NCI-H1436 (cell line): ENCODE measurements around the gene RPS25.
A peak's percentile ranks its signal among the peaks of the same experiment; 100 is the strongest.
"Not testable (repeated sequence)": the region's sequence is repeated elsewhere in the genome, so short reads cannot be mapped to it uniquely, and the experiment has no call there.

Source experiments
- DNase-seq: peaks from one replicate; lab custom pipeline; 2025; lab: John Stamatoyannopoulos, UW

The RPS25 gene

DNA sequence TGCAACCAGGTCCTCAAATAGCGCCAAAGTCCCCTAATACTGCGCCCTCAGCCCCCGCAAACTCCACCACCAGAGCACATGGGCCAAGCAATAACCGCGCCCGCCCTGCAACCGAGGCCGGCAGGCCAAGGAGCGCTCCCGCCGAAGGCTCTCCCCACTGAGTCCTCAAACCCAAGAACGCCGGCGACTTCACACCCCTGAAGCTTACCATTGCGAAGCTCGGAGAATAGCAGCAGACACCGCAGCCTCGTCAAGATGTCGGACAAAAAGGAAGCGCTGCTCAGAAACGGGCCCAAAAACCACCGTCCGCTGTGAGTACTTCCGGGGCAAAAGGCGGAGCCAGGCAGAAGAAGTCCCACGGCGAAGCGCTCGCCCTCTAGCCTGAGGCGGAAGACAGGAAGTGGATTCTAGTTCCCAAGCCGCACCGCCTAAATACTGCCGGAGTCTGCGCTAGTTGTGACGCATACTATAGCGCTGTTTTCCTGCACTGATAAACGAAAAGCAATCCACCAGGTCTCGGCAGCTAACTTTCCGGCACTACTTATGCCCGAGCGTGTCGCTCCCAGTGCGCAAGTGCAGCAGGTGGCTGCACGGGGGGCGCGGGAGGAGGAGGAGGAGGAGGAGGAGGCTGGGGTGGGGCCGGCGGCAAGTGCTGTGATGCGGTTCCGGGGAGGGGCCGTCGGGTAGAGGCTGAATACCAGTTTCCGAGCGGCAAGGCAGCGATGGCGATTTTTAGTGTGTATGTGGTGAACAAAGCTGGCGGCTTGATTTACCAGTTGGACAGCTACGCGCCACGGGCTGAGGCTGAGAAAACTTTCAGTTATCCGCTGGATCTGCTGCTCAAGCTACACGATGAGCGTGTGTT is at the start of gene RPS25, which contains the start of gene TRAPPC4:
TSS of gene RPS25 (minus strand) at position 270 of the 865 bp plus-strand sequence. CDS start at position 211, 59 bp downstream.
TSS of gene TRAPPC4 (plus strand) at position 693 of the 865 bp plus-strand sequence. CDS start at position 723, 30 bp downstream.
- peak; percentile 93 for DNase-seq

DNA sequence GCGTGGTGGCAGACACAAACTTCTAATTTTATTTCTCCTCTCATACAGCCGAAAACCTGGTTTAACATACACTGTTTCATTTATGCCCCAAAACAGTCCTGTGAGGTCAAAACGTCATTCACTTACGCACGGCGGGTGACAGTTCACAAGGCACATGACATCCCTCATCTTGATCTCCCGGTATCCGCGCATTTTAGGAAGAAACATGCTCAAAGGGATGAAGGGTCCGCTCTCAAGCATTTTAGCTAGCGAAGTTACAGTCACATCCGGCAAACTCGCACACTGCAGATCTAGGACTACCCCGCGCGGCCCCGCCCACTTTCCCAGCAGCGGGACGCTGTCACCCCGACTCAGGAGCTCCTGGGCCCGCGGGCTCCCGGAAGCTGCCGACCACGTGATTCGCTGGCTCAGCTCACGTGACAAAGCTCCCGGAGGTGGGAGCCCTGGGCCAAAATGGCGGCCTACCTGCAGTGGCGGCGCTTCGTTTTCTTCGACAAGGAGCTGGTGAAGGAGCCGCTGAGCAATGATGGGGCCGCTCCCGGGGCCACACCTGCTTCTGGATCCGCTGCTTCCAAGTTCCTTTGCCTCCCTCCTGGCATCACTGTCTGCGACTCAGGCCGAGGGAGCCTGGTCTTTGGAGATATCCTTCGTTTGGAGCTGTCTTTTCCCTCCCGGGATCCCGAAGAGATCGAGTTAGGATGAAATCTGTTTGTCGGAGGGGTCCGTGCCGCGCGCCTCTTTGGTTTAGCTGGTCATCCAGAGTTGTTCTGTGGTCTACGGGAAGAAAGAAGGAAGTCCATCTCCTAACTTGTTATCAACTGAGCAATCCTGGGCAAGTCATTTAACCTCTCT is 49.5 kb upstream of the RPS25 start, which contains the start of gene VPS11:
TSS of gene VPS11 (plus strand) at position 448 of the 852 bp plus-strand sequence. CDS start at position 454, 6 bp downstream.
- DNase-seq, result peak; percentile 93

DNA sequence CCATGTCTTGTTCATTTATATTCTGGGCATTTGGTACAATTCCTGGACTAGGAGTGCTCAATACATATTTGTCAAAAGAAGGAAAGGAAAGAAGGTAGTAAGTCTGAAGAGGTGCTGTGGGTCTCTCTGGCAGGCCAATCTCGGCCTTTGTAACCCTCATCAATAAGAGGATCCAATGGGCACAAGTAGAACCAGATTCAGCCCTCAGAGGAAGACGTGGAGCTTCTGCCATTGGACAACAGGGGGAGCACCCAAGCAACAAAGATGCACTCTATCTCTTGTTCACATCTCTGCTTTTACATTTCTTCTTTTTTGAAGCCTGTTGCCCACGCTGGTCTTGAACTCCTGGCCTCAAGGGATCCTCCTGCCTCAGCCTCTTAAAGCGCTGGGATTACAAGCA is 47.2 kb upstream of the RPS25 start:
- no peak for DNase-seq

DNA sequence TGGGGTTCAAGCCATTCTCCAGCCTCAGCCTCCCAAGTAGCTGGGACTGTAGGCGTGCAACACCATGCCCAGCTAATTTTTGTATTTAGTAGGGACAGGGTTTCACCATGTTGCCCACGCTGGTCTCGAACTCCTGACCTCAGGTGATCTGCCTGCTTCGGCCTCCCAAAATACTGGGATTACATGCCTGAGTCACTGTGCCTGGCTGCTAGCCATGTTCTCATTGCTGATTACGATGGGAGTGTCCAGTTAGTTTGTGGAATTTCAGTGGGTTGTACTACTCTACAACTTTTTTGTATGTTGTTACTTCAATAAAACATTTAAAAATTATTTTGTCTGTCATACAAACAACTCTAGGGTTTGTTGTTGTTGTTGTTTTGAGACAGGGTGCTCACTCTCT is 44.6 kb upstream of the RPS25 start:
- DNase-seq, result no peak

DNA sequence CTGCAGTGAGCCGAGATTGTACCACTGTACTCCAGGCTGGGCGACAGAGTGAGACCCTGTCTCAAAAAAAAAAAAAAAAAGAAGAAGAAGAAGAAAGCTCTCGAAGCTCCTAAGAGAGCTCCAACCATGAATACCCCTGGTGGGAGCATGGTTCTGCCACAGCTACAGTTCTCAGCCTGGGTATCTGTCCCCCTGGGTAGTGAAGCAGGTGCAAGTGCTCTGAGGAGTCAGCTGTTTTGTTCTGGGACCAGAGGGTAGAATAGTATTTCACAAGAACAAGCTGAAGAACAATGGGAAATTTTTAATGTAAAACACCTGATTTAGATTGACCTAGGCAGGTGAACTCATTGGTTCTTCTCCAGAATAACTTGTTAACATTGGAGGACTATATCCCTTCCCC is 43.1 kb upstream of the RPS25 start:
- no peak for DNase-seq

DNA sequence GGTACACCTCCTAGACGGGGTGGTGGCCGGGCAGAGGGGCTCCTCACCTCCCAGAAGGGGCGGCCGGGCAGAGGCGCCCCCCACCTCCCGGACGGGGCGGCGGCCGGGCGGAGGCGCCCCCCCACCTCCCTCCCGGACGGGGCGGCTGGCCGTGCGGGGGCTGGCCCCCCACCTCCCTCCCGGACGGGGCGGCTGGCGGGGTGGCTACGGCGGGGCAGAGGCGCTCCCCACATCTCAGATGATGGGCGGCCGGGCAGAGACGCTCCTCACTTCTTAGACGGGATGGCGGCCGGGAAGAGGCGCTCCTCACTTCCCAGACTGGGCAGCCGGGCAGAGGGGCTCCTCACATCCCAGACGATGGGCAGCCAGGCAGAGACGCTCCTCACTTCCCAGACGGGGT is 41.0 kb upstream of the RPS25 start:
- not testable (repeated sequence) for DNase-seq

DNA sequence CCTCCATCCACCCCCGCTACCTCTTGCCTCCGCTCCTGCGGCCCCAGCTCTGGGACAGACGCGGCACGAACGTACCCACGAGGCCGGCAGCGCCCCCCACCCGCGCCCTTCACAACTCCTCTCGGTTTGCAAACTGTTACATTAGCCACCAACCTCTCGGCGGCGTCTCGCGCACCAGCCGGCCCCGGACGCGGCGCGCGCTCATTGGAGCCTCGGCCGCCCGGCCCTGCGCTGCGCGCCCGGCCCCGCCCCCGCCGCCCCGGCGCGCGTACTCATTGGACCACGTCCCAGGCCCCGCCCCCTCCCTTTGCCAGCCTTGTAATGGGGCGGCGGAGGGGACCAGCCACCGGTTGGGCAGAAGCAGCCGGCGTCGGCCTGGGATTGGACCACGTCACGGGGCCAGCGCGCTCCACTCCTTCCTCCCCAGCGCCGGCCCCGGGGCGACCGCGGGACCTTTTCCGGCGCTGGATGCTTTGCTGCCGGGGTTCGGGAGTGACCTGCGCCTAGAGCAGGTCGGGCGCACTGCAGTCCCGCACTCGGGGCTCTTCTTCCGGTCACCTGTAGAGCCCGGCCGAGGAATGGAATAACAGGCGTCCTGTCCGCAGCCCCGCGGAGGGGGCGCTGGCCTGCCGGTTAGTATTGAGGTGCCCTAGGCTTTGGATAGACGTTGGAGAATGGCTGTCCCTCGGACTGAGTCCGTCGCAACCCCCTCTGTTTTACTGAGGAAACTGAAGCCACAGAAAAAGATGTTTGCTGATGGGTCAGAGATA is 39.0 kb upstream of the RPS25 start, which contains the start of gene HYOU1:
TSS of gene HYOU1 (minus strand) at position 206 of the 770 bp plus-strand sequence. CDS start 1,045 bp downstream, outside the sequence.
- DNase-seq, result peak; percentile 98

DNA sequence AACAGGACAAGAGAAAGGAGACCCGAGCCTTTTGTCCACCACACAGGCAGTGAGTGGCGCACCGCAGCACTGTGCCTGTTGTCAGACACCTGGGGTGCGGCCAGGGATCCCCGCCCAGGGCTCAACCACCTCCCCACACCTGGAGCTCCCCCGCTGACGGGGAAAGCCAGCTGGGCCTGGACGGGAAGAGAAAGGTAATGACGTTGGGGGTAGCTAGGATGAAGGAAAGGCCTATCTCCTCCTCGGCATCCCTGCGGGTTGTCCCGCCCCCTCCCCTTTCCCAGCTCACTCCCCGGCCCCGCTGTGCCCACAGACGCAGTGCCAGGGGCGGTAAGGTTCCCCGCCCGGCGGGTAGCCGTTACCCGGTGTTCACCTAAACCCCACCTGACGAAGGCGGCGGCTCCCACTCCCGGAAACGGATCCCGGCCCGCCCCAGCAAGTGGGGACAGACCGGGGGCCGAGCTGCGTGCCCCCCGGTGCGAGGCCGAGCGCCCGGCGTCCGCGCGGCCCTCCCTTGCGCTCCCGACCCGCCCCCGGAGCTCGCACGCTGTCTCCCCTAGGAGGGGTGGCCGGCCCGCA is 38.4 kb upstream of the RPS25 start:
- peak; percentile 8 for DNase-seq

DNA sequence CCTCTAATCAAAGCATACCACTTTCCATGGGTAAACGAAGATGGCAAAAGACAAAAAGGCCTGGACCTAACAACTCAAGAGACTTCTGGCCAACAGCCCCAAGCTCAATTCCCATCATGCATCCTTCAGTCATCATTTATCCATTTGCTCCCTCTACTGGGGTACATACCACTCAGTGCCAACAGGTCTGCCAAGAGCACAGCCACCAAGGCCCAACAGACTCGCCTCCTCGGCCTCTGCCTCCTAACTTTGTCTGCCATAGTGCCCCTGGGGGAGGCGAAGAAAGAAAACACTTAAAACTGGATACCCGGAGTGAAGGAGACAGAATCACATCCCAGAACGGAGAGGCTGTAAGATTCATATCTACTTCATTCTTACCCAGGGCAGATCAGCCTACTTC is 37.8 kb upstream of the RPS25 start:
- DNase-seq, result no peak

DNA sequence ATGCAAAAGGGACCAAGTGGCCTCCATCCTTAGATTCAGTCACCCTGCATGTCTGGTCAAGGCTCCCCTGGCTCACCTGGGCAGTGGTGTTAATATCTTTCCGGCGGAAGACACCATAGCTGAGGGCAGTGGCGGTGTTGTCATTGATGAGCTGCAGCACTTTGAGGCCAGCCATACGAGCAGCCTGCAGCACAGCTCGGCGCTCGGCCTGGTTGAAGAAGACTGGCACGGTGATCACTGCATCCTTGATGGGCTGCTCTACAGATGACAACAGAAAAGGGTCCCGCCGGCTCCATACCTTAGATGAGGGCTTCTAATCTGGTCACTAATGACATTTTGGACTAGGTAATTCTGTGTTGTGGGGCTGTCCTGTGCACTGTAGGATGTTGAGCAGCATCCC is 36.3 kb upstream of the RPS25 start:
- DNase-seq, result no peak

DNA sequence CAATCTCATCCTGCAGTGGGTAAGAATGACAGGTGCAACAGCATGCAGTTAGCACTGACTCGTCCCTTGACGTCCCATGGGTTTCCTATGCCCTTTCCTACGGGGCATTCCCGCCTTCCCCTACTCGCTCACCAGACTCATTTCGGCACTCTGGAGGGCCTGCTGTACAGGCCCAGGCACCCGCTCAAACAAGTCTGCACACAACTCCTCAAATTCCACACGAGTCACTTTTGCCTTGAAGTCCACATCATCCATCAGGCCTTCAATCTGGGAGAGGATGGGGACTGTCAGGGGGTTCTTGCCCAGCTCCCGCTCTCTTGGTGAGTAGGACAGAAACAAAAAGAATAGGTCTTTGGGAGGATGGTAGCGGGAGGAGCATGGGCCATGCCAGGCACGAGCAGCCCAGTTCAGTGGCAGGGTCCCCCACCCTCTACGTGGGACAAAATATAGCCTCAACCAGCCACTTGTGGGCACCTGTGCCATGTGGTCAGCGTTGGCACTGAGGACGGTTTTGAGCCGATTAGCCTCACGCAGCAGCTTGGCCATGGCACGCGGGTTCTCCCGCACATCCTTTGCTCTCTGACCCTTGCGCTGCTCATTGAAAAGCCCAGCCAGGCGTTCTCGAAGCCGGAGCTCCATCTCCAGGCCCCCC is 34.1 kb upstream of the RPS25 start:
- DNase-seq, result no peak

DNA sequence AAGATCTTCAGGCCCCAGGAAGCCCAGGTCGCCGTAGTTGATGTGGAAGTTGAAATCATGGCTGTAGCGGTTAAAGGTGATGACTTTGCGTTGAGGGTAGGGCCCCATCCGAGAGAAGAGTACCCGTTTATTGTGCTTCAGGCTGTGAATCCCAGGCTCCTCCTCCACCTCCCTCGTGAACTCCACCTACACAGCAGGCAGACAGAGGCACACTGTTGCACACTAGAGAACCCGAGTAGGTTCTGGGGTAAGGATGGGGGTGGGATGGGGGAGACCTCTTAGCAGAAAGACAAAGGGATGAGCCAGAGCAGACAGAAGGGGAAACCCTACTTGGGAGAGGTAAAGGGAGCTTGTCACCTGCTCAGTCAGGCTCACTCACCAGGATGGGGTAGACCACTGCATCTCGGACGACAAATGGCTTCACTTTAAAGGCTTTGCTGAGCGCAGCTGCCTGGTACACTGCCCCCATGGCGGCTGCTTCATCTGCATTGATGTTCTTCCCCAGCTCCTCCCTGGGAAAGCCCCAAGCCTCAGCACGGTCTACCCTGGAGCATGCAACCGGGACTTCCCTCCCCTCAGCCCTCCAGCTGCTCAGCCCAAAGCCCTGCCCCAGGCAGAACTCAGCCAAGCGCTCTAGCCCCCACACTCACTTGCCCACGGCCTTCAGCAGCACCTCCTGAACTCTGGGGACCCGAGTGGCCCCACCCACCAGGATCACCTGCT is 33.5 kb upstream of the RPS25 start:
- no peak for DNase-seq

DNA sequence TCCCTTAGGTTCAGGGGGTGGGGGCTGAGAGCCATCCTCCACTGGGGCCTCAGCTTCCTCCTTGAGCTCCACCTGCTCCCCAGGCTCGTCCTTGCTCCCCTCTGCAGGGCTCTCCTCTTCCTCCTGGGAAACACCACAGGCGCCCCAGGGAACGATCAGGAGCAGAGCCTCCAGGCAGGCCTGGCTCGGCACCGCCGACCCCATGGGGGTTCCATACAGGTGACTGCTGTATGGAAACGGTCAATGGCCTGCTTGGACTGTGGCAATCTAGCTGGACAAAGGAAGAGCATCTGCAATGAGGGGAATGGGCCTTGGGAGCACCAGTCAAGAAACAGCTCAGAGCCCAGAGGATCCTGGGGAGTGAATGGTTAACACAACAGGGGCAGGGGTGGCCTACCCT is 30.9 kb upstream of the RPS25 start:
- DNase-seq, result no peak

DNA sequence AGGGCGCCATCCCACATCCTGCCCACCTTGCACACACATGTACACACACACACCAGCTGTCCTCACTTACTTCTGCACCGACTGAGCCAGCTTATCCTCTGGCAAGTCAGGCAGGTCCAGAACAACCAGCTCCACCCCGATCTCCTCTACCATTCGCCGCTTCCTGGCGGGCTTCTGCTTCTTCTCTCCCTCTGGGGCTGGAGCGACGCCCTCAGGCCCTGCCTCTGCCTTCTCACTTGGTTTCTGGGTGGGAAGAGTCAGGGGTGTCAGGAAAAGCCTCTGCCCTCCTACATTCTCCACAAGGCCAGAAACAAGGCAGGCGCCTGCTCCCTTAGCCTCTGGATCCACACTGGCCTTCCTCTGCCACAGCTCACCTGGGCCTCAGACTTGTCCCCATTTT is 30.5 kb upstream of the RPS25 start:
- no peak for DNase-seq

DNA sequence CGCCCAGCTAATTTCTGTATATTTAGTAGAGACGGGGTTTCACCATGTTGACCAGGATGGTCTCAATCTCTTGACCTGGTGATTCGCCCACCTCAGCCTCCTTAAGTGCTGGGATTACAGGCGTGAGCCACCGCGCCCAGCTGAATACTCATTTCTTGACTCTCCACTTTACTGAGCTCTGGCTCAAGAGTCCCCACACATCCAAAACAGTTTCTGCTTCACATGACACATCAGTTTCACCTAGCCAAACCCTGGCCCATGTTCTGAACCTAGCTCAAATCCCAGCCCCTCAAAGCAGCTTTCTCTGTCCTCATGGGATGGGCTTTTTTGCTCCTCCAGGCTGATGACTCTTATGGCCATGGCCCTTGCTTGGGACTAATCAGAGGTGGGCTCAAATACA is 29.1 kb upstream of the RPS25 start:
- DNase-seq, result no peak

DNA sequence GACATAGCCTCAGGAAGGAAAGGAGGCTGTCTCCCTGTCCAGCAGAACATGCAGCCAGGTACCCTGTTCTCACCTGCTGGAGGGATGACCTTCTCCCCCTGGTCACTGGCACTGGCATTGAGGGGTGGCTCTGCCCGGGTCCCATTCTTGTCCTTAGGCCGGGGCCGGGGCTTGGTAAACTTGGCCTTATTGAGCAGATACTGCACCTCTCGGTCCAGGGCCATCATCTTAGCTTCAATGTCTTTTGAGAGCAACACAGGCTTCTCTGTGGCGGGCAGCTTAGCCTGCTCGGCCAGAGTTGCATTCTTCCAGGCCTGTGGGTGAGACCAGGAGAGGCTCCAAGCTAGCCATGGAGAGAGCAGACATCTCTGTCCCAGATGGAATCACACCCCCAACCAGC is 28.3 kb upstream of the RPS25 start:
- DNase-seq, result no peak

DNA sequence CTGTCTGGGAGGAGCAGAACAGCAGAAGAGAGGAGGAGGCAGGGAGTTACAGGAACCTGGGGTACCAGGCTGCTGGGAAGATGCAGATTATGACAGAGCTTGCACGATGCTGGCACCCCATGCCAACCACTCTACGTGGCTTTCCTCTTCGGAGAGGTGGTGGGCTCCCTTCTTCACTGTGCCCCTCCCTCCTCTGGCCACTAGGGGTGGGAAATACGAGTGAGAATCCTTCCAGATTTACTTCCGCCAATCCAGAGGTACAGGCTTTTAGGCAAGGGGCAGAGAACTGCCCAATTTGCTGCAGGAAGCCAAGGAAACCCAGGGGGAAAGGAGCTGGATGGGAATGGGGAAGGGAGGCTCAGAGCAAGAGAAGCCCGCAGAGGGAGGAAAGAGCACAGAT is 26.6 kb upstream of the RPS25 start:
- DNase-seq, result no peak

DNA sequence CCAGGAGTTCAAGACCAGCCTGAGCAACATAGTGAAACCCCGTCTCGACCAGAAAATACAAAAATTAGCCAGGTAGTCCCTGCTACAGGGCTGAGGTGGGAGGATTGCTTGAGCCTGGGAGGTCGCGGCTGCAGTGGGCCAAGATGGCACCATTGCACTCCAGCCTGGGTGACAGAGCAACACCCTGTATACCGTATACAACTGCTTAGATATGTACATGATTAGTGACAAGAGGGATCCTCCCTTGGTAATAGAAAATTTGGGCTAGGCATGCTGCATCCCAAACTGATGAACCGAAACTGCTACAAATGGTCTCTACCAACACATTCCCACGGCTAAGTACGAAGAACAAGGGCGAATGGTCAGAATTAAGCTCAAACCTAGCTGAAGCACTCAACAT is 24.8 kb upstream of the RPS25 start:
- no peak for DNase-seq

DNA sequence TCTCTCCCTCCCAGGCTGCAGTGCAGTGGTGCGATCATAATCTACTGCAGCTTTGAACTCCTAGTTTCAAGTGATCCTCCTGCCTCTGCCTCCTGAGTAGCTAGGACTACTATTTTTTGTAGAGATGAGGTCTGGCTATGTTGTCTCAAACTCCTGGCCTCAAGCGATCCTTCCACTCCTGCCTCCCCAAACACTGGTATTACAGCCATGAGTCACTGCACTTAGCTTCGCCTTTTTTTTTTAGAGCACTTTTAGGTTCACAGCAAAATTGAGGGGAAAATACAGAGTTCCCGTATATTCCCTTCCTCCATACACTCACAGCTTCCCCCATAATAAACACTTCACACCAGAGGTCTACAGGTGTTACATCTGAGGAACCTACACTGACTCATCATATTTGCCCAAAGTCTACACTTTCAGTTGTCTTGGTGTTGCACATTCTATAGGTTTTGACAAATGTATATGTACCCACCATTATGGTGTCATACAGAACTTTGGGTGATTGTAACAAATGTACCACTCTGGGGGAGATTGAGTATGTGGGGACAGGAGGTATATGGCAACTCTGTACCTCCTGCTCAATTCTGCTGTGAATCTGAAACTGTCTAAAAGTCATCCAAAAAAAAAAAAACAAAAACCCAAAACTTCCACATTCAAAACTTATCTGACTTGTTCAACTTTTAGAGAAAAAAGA is 23.8 kb upstream of the RPS25 start:
- DNase-seq, result no peak

DNA sequence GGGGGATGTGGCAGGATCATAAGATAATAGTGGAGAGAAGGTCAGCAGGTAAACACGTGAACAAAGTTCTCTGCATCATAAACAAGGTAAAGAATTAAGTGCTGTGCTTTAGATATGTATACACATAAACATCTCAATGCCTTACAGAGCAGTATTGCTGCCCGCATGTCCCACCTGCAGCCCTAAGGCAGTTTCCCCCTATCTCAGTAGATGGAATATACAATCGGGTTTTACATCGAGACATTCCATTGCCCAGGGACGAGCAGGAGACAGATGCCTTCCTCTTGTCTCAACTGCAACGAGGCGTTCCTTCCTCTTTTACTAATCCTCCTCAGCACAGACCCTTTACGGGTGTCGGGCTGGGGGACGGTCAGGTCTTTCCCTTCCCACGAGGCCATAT is 21.3 kb upstream of the RPS25 start:
- DNase-seq, result not testable (repeated sequence)
